MM.1S (cell line): ENCODE measurements around the gene STARD4.

Experiments
- EZH2 ChIP-seq: fragments of 300-600 bp; sonication (generic); optimal IDR thresholded peaks from 2 replicates; pipeline ENCODE3; 2017; ENCODE audit warnings: low read depth, mild to moderate bottlenecking, antibody characterized with exemption, low read length, mixed read lengths
- EZH2phosphoT487 ChIP-seq: fragments of 300-600 bp; sonication (generic); IDR thresholded peaks from 2 replicates; pipeline ENCODE4 v1.6.1; 2018; ENCODE audit warnings: antibody characterized with exemption, low read length
- TF ChIP-seq, protein P1 (sequence below): fragments of 300-600 bp; sonication (generic); IDR thresholded peaks from 2 replicates; pipeline ENCODE4 v1.5.1; 2016; ENCODE audit warnings: antibody characterized with exemption, low read length, mixed read lengths

DNA sequence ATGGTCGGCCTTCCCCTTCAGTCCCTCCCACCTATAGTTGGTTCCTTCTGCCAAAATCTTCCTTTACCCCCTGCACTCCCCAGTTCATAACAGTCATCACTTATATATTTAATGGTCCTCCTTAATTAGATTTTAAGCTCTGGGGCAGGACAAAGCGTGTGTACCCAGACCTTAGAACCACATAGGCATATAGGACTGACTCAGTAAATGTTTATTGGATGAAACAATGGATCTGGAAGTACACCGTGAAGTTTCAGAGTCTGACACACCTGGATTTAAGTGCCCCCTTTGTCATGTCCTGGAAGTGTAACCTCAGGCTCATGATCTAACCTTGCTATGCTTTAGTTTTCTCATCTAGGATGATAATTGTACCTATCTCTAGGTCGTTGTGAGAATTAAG, 32.0 kb downstream of the STARD4 start:
- TF ChIP-seq, protein P1, sequence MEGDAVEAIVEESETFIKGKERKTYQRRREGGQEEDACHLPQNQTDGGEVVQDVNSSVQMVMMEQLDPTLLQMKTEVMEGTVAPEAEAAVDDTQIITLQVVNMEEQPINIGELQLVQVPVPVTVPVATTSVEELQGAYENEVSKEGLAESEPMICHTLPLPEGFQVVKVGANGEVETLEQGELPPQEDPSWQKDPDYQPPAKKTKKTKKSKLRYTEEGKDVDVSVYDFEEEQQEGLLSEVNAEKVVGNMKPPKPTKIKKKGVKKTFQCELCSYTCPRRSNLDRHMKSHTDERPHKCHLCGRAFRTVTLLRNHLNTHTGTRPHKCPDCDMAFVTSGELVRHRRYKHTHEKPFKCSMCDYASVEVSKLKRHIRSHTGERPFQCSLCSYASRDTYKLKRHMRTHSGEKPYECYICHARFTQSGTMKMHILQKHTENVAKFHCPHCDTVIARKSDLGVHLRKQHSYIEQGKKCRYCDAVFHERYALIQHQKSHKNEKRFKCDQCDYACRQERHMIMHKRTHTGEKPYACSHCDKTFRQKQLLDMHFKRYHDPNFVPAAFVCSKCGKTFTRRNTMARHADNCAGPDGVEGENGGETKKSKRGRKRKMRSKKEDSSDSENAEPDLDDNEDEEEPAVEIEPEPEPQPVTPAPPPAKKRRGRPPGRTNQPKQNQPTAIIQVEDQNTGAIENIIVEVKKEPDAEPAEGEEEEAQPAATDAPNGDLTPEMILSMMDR: no peak
- TF ChIP-seq EZH2: no peak
- no peak for TF ChIP-seq EZH2phosphoT487
